Bronchial epithelial cell (primary cell): Measurements from ENCODE around the gene NADSYN1. TPM values are rescaled to one million over a fixed set of nuclear protein-coding genes. Genes with fewer than 3 reads are reported as not detected.

Source experiments
- DNase-seq: peaks from one replicate; pipeline ENCODE4 v3.0.0-alpha.2; 2010; ENCODE audit warnings: low read depth
- FAIRE-seq: peaks from 2 replicates; lab custom pipeline; 2011; peaks lifted over from hg19 to GRCh38; lab: Jason Lieb, UNC
- H3K27me3 ChIP-seq: 2 replicates; pipeline ENCODE4 v1.5.1; 2011; ENCODE audit warnings: low read length; ENCODE audit not compliant: control insufficient read depth, insufficient read depth
- H3K36me3 ChIP-seq: 2 replicates; pipeline ENCODE4 v1.5.1; 2011; ENCODE audit warnings: low read length; ENCODE audit not compliant: control insufficient read depth, insufficient read depth
- H3K4me3 ChIP-seq: 2 replicates; pipeline ENCODE4 v1.5.1; 2011; ENCODE audit warnings: mild to moderate bottlenecking, low read depth, low read length, control low read depth
- total RNA-seq: library from RNA; depleted of rRNA; stranded (reverse); fragments of >200 nt; gene quantifications from 2 replicates; pipeline ENCODE4 v1.2.1, GENCODE V29; 2014
- TF ChIP-seq, protein P1 (sequence below): IDR thresholded peaks from 2 replicates; pipeline ENCODE4 v1.5.1; 2011; ENCODE audit warnings: mild to moderate bottlenecking, moderate library complexity, low read length, control low read depth, inconsistent platforms; ENCODE audit not compliant: insufficient read depth, severe bottlenecking

Gene NADSYN1
- total RNA-seq, 1 donor from 2014 or later = 69.8 TPM

DNA sequence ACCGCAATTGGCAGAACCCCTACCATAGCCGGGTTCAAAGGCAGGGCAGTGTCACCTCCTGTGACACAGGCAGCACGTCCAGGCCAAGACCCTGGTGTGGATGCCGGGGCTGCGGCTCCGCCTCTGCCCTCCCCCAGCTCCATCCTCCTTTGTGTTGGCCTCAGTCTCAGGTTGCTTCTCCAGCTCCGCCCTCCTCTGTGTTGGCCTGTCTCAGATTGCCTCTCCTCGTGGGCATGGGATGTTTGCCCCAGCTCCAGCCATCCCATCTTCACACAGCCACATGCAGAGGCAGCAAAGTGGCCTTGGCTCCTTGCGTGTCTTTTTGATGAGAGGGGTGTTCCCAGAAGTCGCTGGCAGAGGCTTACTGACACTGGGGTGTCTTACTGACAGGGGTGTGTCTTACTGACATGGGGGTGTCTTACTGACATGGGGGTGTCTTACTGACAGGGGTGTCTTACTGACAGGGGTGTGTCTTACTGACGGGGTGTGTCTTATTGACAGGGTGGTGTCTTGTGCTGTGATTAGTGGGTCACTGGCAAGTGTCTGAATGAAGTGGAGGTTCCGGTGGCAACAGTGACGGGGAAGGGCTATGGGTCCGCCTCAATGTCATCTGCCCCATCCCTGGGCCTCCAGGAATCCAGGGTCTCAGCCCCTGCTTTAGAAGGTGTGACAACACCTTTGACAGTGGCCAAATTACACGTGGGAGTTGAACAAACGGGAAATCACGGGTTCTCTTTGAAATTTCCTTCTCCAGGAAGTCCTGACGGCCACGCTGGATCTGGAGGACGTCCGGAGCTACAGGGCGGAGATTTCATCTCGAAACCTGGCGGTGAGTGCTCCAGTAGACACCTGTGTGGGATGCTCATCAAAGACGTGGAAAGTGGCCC lies 24.9 kb downstream of the NADSYN1 start:
- Histone ChIP-seq H3K4me3 (no peak overlapping the region), H3K27me3 (no peaks in the 10 kb centered on the region), H3K36me3 (peaks cover 43% of the 10 kb centered on the region)
- TF ChIP-seq, protein P1, sequence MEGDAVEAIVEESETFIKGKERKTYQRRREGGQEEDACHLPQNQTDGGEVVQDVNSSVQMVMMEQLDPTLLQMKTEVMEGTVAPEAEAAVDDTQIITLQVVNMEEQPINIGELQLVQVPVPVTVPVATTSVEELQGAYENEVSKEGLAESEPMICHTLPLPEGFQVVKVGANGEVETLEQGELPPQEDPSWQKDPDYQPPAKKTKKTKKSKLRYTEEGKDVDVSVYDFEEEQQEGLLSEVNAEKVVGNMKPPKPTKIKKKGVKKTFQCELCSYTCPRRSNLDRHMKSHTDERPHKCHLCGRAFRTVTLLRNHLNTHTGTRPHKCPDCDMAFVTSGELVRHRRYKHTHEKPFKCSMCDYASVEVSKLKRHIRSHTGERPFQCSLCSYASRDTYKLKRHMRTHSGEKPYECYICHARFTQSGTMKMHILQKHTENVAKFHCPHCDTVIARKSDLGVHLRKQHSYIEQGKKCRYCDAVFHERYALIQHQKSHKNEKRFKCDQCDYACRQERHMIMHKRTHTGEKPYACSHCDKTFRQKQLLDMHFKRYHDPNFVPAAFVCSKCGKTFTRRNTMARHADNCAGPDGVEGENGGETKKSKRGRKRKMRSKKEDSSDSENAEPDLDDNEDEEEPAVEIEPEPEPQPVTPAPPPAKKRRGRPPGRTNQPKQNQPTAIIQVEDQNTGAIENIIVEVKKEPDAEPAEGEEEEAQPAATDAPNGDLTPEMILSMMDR = no peak
- FAIRE-seq (no peak), DNase-seq (no peak)

DNA sequence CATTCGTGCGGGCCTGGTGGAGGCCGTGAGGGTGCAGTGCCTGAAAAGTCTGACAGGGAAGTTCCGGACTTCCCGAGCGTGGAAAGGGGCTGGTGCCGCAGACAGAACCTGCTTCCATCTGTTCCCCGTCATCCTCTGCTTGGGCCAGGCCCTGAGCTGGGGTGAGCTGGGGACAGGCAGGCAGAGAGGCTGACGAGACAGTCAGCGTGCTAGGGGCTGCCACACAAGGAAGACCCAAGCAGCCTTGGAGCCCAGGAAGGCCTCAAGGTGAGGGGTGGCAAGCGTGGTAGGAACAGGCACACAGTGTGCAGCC lies 25.5 kb downstream of the NADSYN1 start:
- DNase-seq (no peak), FAIRE-seq (no peak)
- TF ChIP-seq, protein P1 = no peak
- H3K27me3 ChIP-seq = no peaks in the 10 kb centered on the region
- peaks cover 46% of the 10 kb centered on the region for H3K36me3 ChIP-seq
- no peak overlapping the region for H3K4me3 ChIP-seq

DNA sequence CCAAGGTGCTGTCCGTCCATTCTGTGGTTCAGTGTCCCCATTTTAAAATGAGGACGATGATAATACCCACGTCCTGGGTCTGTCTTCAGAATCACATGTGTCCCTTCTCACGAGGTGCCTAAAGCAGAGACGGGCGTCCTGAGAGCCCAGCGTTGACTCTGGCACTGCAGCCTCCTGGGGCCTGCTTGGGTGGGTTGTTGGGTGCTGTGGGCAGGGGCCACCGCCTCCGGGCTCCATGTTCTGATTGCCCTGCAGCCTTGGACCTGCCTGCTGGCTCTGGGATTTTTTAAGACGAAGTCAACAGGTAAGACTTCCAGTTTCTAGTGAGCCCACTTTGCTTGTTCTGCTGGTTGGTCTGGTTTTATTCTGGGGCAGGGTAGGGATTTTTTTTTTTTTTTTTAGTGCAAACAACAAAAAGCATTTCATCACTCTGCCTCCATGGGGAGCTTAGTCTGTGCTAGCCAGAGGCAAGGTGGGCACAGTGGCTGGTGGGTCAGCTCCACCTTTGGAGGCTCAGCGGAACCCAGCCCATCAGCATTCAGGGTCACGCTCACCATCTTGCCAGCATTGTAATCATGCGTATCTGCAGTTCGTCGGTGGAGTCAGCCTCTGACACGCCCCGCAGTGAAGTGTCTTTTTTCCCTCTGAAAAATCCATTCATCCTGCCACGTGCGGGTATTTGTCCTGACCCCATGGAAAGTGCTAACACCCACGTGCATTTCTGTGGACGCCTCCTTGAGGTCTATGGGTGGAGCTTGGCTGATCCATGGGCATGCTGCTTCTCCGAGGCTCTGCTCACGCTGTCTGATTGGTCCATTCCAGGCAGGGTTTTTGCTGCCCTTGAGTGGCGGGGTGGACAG lies 28.3 kb downstream of the NADSYN1 start:
- Histone ChIP-seq H3K27me3 (no peaks in the 10 kb centered on the region), H3K4me3 (no peak overlapping the region), H3K36me3 (peaks cover 47% of the 10 kb centered on the region)
- FAIRE-seq (peak; percentile 82), DNase-seq (peak; percentile 7)
- TF ChIP-seq, protein P1 = no peak

DNA sequence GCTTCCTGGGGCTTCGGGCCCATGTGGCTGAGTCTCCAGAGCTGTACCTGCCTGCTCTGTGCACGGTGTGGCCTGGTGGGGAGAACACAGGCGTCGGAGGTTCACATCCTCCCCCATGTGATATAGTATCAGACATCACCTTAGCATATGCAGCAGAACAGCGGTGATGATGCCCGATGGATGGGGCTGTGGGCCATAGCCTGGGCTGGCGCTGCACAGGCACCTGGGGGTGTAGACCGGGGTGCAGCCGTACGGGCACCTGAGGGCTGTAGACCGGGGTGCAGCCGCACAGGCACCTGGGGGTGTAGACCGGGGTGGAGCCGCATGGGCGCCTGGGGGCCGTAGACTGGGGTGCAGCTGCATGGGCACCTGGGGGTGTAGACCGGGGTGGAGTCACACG lies 29.2 kb downstream of the NADSYN1 start:
- FAIRE-seq (no peak), DNase-seq (no peak)
- Histone ChIP-seq H3K27me3 (no peaks in the 10 kb centered on the region), H3K36me3 (peaks cover 45% of the 10 kb centered on the region), H3K4me3 (no peak overlapping the region)
- TF ChIP-seq, protein P1 = no peak

DNA sequence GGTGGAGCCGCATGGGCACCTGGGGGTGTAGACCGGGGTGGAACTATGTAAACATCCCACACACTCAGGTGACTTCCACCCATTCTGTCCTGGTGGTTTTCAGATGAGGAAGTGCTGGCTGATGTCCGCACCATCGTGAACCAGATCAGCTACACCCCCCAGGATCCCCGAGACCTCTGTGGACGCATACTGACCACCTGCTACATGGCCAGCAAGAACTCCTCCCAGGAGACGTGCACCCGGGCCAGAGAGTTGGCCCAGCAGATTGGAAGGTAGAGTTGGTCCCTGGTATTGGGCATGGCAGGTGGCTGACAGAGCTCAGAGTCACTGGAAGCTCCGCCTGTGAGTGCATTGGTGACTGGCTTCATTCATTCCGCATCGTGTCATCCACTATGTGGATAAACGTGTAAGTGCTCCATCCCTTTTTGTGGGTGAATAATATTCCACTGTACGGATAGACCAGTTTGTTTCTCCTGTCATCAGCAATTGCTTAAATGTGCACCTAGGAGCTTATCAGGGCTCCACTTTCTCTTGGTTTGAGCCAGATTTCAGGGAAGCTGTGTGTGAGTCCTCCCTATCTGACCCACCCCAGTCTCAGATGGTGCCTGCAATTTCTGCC lies 29.9 kb downstream of the NADSYN1 start:
- DNase-seq (no peak), FAIRE-seq (no peak)
- Histone ChIP-seq H3K27me3 (no peaks in the 10 kb centered on the region), H3K4me3 (no peak overlapping the region), H3K36me3 (peaks cover 45% of the 10 kb centered on the region)
- TF ChIP-seq, protein P1 = no peak
